Upper lobe of left lung (tissue), 6 donors: ENCODE results near the gene GABRG3. TPM values are rescaled to one million over a fixed set of nuclear protein-coding genes. Genes with fewer than 3 reads are reported as not detected.

Source experiments
- ATAC-seq, 2 donors: fragments of 200-7000 bp; cut with Tn5 transposase; one replicate each; pipeline ENCODE4 v1.9.1; 2022; ENCODE audit warnings: mild to moderate bottlenecking in 2 of 2, moderate library complexity in 2 of 2; ENCODE audit not compliant: low FRiP score in 2 of 2
- DNase-seq, 2 donors: peaks; one replicate each; pipeline ENCODE4 v3.0.0-alpha.2; 2019 to 2020
- H3K27ac ChIP-seq, 4 donors: fragments of 200-600 bp; sonication (generic); one replicate each; pipeline ENCODE4 v1.5.1; 2016 to 2019
- H3K27me3 ChIP-seq, 4 donors: fragments of 200-600 bp; sonication (generic); one replicate each; pipeline ENCODE4 v1.5.1; 2017 to 2019
- H3K36me3 ChIP-seq, 4 donors: fragments of 200-600 bp; sonication (generic); one replicate each; pipeline ENCODE4 v1.5.1; 2016 to 2019
- H3K4me1 ChIP-seq, 4 donors: fragments of 200-600 bp; sonication (generic); one replicate each; pipeline ENCODE4 v1.5.1; 2018 to 2019
- H3K4me3 ChIP-seq, 4 donors: fragments of 200-600 bp; sonication (generic); one replicate each; pipeline ENCODE4 v1.5.1; 2017 to 2019; ENCODE audit warnings: mild to moderate bottlenecking in 2 of 4, moderate library complexity in 1 of 4
- H3K9me3 ChIP-seq, 4 donors: fragments of 200-600 bp; sonication (generic); one replicate each; pipeline ENCODE4 v1.5.1; 2018 to 2019
- EP300 ChIP-seq, 4 donors: sonication (generic); formaldehyde crosslinking; IDR thresholded peaks; one replicate each; pipeline ENCODE4 v1.5.1; 2017; ENCODE audit warnings: antibody characterized with exemption in 4 of 4, control low read depth in 2 of 4
- POLR2A ChIP-seq, 4 donors: fragments of 450-650 bp; IDR thresholded peaks; one replicate each; pipeline ENCODE4 v1.5.1; 2016 to 2017; ENCODE audit warnings: antibody characterized with exemption in 4 of 4, mild to moderate bottlenecking in 2 of 4
- POLR2AphosphoS5 ChIP-seq, 2 donors: sonication (generic); formaldehyde crosslinking; IDR thresholded peaks; one replicate each; pipeline ENCODE4 v1.5.1; 2017; ENCODE audit warnings: antibody characterized with exemption in 2 of 2
- WGBS, 2 donors: methylation state at CpG; one replicate each; pipeline ENCODE4 v1.1.5; 2017 to 2018; 5-methylcytosine and 5-hydroxymethylcytosine counted together
- total RNA-seq, 6 donors: library from RNA; depleted of rRNA in 4 of 6; stranded (reverse); fragments of >200 nt in 4 of 6; gene quantifications; one replicate each; pipeline versions ENCODE4 v1.1.0 to v1.2.1, GENCODE V29; 2016 to 2021
- TF ChIP-seq, protein P1 (sequence below), 6 experiments: fragments of 450-650 bp in 4 of 6; fragments of 200-600 bp in 2 of 6; sonication (generic) in 2 of 6; IDR thresholded peaks; one replicate each; pipeline ENCODE4 v1.5.1; 2016 to 2019; ENCODE audit warnings: antibody characterized with exemption in 6 of 6
- donor health status: DM: no; HTN: no; CAD: no; lungs with moderate emphysema.
- donor health status: DM: no; HTN: yes; CAD: no; lungs with severe emphysema.

The GABRG3 gene
- total RNA-seq, 6 donors from 2014 or later = not detected

DNA sequence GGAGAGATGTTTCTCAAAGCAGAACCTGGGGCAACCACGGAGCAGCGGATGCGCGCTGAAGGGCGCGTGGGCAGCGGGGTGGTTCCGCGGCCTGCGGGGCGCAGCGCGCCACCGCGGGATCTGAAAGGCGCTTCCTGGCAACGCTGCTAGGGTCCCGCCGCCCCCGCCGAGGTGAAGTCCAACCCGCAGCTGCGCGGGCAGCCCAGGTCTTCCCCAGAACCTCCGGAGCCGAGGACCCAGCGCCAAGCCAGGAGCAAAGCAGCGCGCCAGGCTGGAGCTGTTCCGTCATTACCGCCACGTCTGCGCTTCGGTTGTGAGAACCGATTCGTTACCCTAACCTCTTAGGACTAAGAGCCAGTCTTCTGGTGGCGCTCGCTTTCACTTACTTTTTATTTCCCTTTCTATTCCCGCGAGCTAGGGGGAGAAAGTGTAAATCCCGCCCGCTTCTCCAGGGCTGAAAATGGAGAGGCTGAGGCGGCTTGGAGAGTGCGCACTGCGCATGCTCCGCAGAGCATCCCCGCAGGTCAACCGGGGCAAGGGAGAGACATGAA, 3.2 kb upstream of the GABRG3 start:
- Histone ChIP-seq H3K27ac (no peak overlapping the region), H3K36me3 (no peaks in the 10 kb centered on the region), H3K9me3 (no peaks in the 10 kb centered on the region), H3K4me1 (peaks cover 0 to 16% (median 0%) of the 10 kb centered on the region in 4 donors), H3K27me3 (peaks cover 0 to 11% (median 1%) of the 10 kb centered on the region in 4 donors), H3K4me3 (no peak overlapping the region)
- DNase-seq (peak in 1 of 2 donors; percentile 78), ATAC-seq (no peak)
- WGBS, 2 donors = 5 to 8% methylated on average over 20 to 42 of the region's 48 CpGs
- no peak for TF ChIP-seq EP300 (IDR thresholded peaks at IDR 0.05)
- TF ChIP-seq POLR2AphosphoS5 (IDR thresholded peaks at IDR 0.05) = no peak
- TF ChIP-seq, protein P1, sequence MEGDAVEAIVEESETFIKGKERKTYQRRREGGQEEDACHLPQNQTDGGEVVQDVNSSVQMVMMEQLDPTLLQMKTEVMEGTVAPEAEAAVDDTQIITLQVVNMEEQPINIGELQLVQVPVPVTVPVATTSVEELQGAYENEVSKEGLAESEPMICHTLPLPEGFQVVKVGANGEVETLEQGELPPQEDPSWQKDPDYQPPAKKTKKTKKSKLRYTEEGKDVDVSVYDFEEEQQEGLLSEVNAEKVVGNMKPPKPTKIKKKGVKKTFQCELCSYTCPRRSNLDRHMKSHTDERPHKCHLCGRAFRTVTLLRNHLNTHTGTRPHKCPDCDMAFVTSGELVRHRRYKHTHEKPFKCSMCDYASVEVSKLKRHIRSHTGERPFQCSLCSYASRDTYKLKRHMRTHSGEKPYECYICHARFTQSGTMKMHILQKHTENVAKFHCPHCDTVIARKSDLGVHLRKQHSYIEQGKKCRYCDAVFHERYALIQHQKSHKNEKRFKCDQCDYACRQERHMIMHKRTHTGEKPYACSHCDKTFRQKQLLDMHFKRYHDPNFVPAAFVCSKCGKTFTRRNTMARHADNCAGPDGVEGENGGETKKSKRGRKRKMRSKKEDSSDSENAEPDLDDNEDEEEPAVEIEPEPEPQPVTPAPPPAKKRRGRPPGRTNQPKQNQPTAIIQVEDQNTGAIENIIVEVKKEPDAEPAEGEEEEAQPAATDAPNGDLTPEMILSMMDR (IDR thresholded peaks at IDR 0.05) = no peak
- no peak for TF ChIP-seq POLR2A (IDR thresholded peaks at IDR 0.05)

DNA sequence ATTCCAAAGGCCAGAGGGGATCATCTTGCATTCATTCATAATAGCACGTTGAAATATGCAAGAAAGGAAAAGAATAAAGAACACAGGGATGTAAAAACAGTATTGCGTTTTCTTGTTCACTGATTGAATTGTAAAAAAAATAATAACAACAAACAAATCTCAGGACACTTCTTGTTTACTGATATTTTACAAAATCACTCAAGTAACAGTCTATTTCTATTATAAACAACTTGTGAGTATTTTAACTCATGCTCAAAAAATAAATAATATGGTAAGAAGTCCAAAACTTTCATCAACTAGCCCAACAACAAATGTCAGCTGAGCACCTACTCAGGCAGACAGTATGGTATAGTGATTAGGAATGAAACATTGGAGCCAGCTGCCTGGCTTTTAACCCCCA, 2.2 kb upstream of the GABRG3 start:
- ATAC-seq = no peak
- DNase-seq = no peak
- H3K36me3 ChIP-seq = no peaks in the 10 kb centered on the region
- no peak for TF ChIP-seq POLR2A (IDR thresholded peaks at IDR 0.05)
- TF ChIP-seq POLR2AphosphoS5 (IDR thresholded peaks at IDR 0.05) = no peak
- no peak for TF ChIP-seq EP300 (IDR thresholded peaks at IDR 0.05)
- TF ChIP-seq, protein P1 (IDR thresholded peaks at IDR 0.05) = no peak
- WGBS, 2 donors = 51 to 55% methylated on average over 2 of the region's 2 CpGs
- H3K27ac ChIP-seq = no peak overlapping the region
- peaks cover 0 to 11% (median 1%) of the 10 kb centered on the region in 4 donors for H3K27me3 ChIP-seq
- H3K4me1 ChIP-seq = peaks cover 0 to 16% (median 0%) of the 10 kb centered on the region in 4 donors
- H3K9me3 ChIP-seq = no peaks in the 10 kb centered on the region
- no peak overlapping the region for H3K4me3 ChIP-seq

DNA sequence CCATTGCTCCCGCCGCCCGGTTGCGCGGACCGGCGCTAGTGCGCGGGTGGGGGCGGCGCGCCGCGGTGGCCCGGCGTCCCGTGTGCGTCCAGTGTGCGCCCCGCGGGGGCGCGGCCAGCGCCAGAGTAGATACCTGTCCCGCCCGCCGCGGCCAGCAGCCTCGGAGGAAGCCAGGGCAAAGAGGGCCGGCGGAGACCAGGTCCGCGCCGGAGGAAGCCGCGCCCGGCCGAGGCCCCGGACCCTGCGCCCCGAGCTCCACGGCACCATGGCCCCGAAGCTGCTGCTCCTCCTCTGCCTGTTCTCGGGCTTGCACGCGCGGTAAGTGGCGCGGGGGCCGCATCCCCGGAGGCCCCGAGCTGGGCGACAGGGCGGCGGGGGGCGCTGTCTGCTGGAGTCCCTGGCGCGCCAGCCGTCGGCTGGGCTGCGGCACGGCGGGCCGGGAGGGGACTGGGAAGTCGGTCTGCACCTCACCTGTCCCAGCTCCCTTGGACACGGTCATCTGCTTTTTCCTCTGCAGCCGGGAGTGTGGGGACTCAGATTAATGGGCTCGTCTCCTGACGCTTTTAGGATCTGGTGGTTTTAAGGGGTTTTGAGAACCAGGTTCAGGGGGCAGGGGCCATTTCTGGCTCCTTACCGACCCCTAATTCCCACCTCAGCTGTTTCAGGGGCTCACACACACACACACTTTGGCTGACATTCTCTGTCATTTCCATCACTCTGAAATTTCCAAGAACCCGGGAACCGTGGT, 464 bp downstream of the GABRG3 start:
- H3K4me1 ChIP-seq = peaks cover 0 to 16% (median 0%) of the 10 kb centered on the region in 4 donors
- WGBS, 2 donors = 3 to 33% methylated on average over 7 to 21 of the region's 72 CpGs
- no peak overlapping the region for H3K27ac ChIP-seq
- no peaks in the 10 kb centered on the region for H3K36me3 ChIP-seq
- H3K9me3 ChIP-seq = no peaks in the 10 kb centered on the region
- peak overlapping the region in 1 of 4 donors; percentile 13 for H3K4me3 ChIP-seq
- DNase-seq (peak in 1 of 2 donors; percentile 74), ATAC-seq (no peak)
- TF ChIP-seq EP300 (IDR thresholded peaks at IDR 0.05) (no peak), POLR2AphosphoS5 (IDR thresholded peaks at IDR 0.05) (no peak), POLR2A (IDR thresholded peaks at IDR 0.05) (no peak)
- TF ChIP-seq, protein P1 (IDR thresholded peaks at IDR 0.05) = no peak
- peaks cover 0 to 11% (median 1%) of the 10 kb centered on the region in 4 donors for H3K27me3 ChIP-seq

DNA sequence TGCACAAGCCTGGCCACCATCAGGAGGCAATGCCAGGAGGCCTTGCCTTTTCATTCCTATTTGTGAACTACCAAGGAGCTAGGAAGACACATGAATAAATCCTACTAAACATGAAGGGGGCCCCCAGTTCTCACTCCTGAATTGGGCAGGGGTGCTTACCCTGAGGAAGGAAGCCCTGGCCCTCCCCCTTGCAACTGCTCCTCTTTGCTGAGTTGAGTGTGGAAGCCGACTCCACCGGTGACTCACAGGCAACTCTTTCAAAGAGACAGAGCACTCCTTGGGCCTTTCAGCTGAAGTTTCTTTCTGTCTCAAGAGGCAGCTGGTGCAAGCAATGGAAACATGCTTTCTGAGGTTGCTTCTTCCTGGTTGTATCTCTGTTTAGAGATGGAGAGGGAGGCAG, 1.7 kb downstream of the GABRG3 start:
- ATAC-seq (no peak), DNase-seq (no peak)
- peaks cover 0 to 11% (median 1%) of the 10 kb centered on the region in 4 donors for H3K27me3 ChIP-seq
- TF ChIP-seq EP300 (IDR thresholded peaks at IDR 0.05) = no peak
- TF ChIP-seq, protein P1 (IDR thresholded peaks at IDR 0.05) = no peak
- no peak for TF ChIP-seq POLR2A (IDR thresholded peaks at IDR 0.05)
- TF ChIP-seq POLR2AphosphoS5 (IDR thresholded peaks at IDR 0.05) = no peak
- H3K27ac ChIP-seq = no peak overlapping the region
- H3K4me3 ChIP-seq = no peak overlapping the region
- H3K9me3 ChIP-seq = no peaks in the 10 kb centered on the region
- H3K4me1 ChIP-seq = peaks cover 0 to 15% (median 0%) of the 10 kb centered on the region in 4 donors
- 71 to 74% methylated on average over 2 of the region's 2 CpGs for WGBS, 2 donors
- no peaks in the 10 kb centered on the region for H3K36me3 ChIP-seq
